GM19023 (cell line): ENCODE results near the gene CCR8.
A peak's percentile ranks its signal among the peaks of the same experiment; 100 is the strongest.

Source experiments
- ATAC-seq: cut with Tn5 transposase; IDR thresholded peaks from one replicate; pipeline ENCODE4 v1.9.1; 2021; ENCODE audit warnings: mild to moderate bottlenecking, moderate library complexity; ENCODE audit not compliant: unreplicated experiment

CCR8 gene

GRCh38 chr3:39329493-39329892 lies at the start of gene CCR8:
Gene CCR8 (plus strand): TSS chr3:39329709. CDS start chr3:39332332, 2,623 bp downstream.
- no peak for ATAC-seq

DNA sequence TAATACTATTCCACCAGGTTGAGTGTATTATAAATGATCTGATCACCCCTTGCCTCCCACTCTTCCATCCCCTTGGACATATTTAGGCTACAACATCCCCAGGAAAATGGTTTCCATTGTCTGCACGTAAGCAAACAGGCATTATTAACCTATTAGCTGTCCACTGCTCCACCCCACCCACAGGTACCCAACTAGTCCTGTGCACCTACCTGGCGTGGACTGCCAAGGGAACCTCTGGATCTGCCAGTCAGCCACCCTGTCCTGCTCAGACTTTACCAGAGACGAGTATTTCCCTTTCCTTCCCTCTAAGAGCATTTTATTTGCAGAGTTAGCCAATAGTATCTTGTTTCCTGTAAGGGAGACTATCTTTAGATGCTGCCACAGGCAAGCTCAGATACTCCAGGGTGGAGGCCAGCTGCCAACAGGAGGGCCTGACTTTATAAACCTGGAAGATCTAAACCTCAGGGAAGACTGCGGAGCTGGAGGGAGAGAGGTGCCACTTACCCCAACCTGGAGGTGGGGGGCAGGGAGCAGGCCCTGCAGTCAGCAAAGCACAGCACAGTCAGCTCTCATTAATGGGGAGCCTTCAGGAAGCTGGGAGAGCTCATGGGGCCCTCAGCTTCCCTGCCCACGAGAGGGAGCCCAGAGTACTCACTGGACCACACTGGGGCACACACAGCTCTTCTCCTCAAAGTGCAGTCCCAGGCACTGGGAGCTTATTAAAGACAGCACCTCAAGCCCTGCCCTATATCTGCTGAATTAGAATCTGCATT lies 49.6 kb upstream of the CCR8 start, which contains the start of gene CX3CR1:
Gene CX3CR1, minus strand, starts transcription at position 292 of the 773 bp plus-strand sequence. CDS start 13,527 bp downstream, outside the sequence.
- ATAC-seq = no peak

DNA sequence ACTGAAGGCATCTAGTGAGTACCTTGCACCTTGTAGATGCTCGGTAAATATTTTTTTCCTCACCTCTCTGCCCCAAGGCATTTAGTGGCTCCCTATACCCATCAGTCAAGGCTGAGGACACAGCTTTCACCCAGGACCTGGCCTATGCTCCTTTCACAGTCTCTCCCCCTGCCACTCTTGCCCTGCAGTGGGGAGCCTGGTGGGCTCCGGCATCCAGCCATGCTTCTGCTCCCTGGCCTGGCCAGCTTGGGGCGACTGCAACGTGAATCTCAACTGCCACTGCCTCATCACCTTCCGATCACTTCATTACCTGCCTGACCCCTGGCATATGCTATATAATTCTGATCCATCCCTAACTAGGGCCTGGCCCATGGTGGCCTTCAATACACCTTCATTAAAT lies 48.9 kb upstream of the CCR8 start:
- ATAC-seq = no peak

- ATAC-seq = no peak
These were observed 48.0 kb upstream of the CCR8 start for GRCh38 chr3:39281533-39281932.

DNA sequence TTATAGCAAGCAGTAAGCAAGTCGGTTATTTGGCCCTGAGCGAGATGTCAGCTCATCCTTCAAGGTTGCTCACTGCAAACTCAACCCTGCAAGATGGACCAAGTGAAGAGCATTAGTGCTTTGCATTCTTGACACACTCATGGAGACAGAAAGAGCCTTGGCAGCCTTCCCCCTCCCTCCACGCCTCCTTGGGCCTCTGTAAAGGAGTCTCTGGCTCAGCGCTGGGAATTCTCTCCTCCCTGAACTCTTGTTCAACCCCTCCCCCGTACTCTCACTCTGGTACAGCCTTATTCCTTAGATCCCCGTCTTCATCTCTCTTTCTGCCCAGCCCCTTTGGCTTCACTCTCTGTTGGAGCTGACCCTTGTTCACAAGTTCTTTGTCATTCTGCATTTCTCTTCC lies 47.5 kb upstream of the CCR8 start:
- no peak for ATAC-seq

DNA sequence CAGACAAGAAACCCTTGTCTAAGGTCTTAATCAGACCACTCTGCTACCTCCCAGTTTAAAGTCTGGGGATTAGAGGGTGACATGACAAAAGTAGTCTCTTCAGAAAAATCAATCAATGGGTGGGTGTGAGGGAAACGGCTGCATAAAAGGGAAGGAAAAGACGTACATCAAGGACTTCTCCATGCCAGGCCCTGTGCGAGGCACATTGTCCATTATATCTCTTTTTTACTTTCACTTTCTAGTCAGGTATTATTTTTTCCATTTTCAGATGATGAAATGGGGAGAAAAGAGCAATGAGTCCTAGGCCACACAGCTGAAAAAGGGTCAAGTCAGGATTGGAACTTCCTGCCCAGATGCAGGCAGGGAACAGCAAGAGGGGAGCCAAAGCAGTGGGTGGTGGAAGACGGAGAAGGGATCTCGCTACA lies 45.0 kb upstream of the CCR8 start:
- ATAC-seq = no peak

DNA sequence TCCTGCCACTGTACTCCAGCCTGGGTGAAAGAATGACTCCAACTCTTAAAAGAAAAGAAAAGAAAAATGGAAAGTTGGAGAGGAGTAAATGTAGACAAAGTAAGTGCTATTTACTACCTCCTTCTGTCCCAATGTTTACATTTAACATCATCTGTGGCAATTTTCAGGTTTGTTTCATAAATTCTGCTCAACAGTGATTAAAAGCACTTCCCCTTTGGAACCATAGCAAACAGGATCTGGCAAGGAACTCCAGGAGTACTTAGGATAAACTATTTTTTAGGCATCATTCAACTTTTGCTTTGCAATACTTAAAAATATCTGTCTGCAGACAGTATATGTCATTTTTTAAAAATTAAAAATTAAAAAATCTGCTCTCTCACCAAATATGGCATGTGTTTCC lies 44.2 kb upstream of the CCR8 start:
- no peak for ATAC-seq

DNA sequence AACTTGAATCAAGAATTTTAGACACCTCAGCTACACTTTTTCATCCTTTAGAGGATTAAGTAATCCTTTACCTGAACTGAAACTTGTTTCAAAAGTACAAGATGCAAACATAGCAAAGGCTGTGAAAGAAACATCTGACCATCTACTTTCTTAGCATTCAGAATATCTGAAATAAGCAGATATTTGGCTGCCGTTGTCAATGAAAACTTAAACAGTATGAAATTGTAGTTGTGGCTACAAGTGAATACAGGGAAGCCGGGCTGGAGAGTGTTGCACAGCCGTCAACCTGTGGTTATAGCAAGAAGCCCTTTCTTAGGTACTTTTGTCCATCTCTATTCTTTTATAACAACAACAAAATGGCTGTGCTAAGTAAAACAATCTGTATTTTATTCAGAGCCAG lies 42.7 kb upstream of the CCR8 start:
- no peak for ATAC-seq

DNA sequence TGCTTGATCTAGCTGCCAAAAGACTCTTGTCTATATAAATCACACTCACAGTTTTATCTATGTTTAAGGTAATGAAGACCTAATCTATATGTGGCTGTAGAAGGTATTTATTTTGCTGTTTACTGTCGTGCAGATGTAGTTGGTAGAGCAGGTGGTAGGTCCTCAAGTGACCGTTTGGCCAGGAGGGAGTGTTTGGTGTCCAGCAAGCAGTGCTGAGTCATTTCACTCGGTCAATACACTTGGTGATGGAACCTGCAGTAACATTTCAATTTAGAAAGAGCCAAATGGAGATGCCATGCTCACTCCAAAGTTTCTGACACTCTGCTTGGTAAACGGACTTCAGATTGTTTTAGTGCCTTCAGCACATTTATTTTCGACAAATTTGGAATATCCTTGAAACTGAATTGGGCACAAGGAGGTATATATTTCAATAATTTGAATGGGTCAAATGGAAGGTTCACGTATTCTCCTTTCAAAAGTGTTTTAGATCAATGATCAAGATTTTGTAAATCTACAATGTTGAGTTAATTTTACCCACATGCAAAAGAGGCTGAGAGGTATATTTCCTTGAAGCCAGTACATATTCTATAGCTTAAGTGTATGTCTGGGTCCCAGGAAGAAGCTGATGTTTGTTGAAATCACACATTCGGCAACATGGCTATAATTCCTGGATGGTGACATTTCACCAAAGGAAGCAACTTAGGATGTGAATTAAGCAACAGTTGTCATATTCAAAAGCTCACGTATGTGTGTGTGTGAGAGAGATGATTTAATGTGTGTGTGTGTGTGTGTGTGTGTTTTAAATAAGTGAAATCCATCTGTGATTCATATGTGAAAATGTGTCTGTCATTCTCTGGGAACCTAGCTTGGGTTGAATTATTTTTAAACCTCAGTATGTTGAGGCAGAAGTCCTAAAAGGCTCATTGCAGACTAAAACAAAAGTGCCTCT lies 42.0 kb upstream of the CCR8 start:
- ATAC-seq = no peak

DNA sequence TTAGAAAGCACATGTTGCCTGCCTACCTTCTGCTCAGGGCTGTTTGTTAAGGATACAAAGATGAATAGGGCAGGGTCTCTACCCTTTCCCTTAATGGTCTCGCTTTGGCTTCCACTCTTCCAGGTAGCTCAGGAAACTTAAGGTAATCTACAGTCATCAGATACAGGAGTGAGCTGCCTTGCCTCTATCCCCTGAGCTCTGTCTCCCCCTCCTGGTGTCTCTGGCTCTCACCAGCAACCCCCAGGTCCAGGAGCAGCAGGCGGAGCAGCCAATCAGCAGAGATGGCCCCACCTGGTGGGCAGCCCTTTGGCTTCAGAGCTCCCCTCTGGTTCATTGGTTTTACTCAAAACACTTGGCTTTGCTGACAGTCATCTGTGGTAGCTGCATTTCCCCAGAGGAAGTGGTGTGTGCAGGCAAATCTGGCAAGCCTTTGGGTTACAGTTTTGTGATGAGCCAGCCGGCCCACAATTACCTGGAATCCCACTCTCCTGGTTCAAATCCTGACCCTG lies 41.2 kb upstream of the CCR8 start:
- ATAC-seq = peak; percentile 97

DNA sequence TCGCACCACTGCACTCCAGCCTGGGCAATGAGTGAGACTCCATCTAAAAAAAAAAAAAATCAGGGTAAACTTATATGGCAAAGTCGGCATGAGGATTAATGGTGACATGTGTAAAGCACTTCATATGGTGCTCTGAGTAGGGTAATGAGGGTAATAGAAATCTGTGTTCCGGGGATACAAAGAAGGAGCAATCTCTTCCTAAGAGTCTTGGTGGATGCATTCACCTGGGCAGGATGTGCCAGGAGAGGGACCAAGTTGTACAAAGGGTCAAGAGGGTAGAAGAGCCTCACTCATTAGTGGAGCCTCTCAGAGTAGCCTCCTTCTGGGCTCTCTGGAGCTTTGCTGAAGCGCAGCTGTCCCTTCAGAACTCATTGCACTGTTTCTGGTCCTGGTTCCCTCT lies 40.4 kb upstream of the CCR8 start:
- no peak for ATAC-seq

DNA sequence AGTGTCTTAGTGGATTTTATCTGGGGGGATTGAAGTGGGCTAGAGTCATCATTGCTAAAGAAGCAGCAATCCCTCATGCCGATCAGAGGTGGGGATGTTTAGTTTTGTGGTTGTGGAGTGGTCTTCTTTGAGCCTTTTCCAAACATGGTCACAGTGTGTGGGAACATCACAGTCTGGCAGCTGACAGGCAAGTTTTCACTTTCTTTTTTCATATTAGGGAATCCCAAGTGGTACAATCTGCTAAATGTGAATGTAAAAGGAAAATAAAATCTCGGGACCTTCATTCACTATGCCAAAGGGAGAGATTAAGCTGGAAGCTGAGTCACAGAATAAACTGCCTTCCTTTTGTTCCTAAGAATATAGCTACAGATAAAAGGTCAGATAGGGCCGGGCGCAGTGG lies 39.3 kb upstream of the CCR8 start:
- ATAC-seq = no peak

DNA sequence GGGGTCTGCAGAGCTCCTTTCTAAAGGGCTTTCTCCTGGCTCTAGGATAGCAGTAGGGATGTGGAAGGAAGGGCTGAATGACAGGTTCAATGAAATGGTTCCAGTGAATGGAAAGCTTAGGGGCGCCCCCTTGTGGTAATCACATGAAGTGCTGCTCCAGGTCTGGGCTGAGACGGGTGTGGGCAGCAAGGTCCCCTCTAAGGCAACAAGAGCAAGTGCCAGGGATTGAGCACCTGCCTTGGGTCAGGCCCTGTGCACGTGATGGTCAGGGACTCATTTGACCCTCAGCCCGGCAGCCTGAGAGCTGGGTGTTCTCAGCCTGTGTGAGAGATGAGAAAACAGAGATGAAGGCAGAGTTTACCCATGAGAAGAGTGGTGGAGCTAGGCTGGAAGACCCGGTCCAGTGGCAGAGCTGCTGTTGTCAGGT lies 37.6 kb upstream of the CCR8 start:
- ATAC-seq = no peak

GRCh38 chr3:39292961-39293360 lies 36.5 kb upstream of the CCR8 start:
- ATAC-seq = no peak

- no peak for ATAC-seq
These were observed 34.9 kb upstream of the CCR8 start for GRCh38 chr3:39294446-39295183.

DNA sequence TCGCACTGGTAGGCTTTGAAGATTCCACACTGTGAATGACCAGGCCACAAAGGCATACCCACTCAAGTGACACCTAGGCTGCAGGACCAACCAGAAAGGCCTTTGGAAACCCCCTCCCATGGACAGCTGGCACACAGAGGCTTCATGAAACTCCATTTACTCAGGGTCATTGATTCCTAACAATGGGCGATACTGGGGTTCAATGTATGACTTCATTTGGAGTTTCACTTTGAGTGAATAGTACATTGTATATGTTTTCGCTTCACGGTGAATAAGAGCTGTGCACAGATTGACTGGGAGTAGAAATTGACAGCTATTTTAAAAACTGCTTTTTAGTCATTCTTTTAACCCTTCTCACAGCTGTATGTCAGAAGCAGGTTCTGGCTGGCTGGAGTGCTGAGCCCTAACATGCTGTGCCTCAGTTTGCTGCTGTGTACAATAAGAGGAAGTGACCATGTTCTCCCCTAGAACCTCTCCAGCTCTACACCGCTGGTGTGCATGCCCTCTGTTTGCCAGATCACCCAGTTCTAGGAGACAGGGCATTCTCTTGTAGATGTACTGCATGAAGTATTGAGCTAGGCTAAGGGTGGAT lies 34.2 kb upstream of the CCR8 start:
- ATAC-seq = peak; percentile 79

- ATAC-seq = no peak
These were observed 33.1 kb upstream of the CCR8 start for GRCh38 chr3:39296197-39297077.

GRCh38 chr3:39299279-39299678 lies 30.2 kb upstream of the CCR8 start:
- ATAC-seq = no peak

GRCh38 chr3:39302178-39302577 lies 27.3 kb upstream of the CCR8 start:
- no peak for ATAC-seq
